Hematopoietic multipotent progenitor cell treated with erythropoietin and hydrocortisone succinate and interleukin-3 and kit ligand, for 4 days (in vitro differentiated cells): ENCODE data around the gene SAXO2.
"Not testable (repeated sequence)": the region's sequence is repeated elsewhere in the genome, so short reads cannot be mapped to it uniquely, and the experiment has no call there.

Experiments
- DNase-seq: peaks from one replicate; pipeline ENCODE4 v3.0.0-alpha.2; 2015

SAXO2 gene

DNA sequence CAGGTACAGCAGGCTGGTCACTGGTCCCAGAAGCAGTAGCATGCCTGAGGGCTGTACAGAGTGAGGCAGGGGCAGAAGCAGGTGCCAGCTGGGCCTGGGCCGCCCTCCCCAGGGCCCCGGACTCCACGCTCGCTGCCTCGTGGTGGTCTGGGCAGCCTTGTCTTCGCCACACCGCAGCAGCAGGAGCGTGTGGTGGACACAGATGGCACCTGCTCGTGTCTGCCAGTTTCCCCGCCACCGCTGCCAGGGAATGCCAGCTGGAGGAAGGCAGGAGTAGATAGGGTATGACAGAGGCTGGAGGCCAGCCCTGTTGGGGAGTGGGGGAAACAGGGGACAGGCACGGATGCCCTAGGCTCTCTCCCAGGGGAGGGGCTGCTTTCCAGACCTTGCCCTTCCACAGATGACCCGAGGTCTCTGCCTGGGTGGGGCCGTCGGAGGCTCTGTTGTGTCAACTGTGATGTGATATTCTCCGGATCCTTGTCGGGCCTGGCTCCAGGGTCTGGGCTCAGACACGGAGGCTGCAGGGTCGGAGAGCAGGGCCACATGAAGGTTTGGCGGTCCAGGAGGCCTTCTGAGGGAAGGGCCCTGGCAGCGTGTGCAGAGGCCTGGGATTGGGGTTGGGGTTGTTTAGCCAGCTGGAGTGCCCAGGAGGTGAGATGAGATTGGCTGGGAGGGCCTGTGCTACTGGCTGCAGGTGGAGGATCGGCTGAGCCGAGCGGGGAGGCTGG lies 53.1 kb downstream of the SAXO2 start:
- DNase-seq, result no peak

DNA sequence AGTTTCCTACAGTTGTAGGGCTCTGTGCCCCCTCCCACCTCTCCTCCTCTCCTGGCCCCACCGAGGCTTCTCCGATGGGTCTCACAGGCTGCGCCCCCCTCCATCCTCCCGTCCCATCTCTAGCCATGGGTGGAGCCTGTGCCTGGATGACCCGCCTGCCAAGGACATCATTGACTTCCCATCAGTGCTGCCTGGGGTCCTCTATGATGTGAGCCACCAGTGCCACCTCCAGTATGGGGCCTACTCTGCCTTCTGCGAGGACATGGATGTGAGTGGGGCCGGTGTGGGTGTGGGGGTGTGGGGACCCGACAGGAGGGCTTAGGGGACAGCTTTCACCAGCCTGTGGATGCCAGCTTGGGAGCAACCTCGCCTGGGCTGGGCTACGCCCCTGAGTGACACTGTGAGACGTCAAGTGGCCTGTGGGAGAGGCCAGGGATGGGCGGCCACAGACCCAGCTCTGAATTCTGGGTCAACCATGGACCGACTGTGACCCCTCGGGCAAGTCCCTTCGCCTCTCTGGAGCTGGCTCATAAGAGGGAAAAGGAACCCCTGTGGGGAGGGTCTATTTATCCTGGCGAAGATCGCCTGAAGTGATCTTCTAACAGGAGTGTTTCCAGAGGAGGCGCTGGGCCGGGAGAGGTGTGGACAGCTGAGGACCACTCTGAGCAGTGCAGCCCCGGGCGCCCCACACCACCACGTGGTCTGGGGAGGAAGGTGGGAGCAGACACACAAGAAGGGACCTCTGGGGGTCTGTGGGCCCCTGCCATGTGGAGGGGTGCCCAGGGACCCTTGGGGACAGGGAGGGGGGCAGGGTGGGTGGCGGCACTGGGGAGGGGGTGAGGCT lies 53.9 kb downstream of the SAXO2 start:
- DNase-seq, result not testable (repeated sequence)

DNA sequence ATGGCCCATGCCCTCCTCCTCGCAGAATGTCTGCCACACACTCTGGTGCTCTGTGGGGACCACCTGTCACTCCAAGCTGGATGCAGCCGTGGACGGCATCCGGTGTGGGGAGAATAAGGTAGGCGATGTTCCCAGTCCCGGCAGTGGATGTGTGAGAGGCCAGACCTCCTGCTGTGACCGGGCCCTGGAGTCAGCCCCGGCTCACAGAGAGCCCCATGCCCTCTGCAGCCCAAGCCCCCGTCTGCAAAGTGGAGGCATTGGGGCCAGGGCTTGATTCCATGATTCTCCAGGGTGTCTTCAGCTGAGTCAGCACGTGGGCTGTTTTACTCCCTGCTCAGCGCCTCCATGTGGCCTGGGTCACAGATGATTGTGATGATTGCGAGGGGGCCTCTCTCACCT lies 54.5 kb downstream of the SAXO2 start:
- DNase-seq, result no peak

DNA sequence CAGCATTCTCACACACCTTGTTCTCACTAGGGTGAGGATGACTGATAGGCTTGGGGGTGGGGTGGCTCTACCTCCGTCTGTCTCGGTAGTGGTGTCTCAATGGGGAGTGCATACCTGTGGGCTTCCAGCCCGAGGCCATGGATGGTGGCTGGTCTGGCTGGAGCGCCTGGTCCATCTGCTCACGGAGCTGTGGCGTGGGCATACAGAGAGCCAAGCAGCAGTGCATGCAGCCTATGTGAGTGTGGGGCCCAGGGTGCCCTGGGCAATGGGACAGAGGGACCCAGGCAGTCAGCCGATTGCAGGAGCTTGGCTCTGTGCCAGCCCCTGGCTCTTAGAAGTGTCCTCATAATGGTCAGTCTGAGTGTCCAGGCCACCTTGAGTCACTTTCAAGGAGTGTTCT lies 54.9 kb downstream of the SAXO2 start:
- DNase-seq, result not testable (repeated sequence)

DNA sequence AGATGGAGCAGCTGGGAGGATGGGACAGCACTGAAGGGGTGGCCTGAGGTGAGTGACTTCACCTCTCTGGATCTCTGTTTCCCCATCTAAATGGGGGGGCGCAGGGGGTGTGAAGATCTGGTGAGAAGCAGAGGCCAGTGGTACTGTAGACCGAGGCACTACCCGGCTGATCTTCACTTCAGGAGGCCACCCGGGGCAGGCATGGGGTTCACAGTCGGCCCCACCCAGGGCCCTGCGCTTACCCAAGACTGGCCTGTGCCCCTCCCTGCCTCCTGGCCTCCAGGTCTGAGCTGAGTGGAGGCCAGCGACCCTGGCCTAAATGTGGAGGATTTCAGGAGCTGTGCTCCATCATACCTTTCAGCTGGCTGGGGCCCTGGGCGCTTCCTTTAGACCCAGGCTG lies 55.7 kb downstream of the SAXO2 start:
- not testable (repeated sequence) for DNase-seq

DNA sequence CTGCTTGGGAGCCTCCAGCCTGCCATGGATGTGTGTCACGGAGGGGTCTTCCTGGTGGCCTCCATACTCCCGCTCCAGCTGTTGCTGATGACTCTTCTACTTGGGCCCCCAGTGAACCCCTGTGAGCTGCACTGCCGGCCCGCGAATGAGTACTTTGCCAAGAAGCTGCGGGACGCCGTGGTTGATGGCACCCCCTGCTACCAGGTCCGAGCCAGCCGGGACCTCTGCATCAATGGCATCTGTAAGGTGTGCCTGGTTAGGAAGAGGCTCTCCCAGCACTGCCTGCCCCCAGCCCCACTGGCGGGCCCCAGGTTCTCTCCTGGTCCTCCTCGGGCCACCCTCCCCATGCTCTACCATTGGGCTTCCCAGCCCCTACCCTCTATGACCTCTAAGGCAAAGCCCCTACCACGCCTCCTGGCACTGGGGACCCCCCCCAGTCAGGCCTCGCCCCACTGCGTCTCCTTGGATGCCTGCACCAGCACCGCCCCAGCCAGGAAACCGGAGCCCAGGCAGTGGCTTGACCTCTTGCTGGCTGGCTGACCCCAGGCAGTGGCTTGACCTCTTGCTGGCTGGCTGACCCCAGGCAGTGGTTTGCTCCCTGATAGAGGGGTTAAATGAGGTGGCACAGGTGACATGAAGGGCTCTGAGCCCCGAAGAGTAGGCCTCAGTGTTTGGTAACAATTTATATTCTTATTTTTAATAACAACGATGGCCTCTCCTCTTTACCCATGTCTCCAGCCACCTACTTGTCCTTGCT lies 57.1 kb downstream of the SAXO2 start:
- not testable (repeated sequence) for DNase-seq

DNA sequence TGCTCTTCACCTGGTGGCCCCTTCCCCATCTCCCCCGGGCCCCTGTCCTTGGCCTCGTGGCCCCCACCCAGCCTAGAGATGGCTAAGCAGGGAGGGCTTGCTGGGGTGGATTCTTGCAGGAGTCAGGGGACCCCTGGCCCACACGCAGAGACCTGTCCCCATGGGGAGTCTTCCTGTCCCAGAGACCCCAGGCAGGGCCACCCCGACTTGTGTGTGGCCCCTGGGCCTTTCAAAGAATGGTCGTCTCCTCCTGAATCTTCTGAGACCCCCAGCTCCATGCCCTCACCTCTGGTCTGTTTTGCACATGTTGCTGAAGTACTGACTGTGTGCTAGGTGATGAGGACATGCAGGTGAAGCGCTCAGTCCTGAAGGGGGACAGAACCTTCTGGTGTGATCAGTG lies 58.2 kb downstream of the SAXO2 start:
- not testable (repeated sequence) for DNase-seq

DNA sequence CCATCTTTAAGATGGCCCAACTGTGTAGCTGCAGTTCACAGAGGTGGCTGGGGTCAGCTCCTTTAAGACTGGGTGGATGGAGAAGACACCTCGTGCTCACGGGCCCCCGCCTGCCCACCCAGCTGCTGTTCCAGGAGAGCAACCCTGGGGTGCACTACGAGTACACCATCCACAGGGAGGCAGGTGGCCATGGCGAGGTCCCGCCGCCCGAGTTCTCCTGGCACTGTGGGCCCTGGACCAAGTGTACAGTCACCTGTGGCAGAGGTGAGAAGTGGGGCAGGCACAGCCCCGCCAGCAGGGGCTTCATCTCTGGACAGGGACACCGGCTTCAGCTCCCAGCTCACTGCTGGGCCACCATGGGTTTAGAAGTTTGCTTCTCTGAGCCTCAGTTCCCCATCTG lies 59.9 kb downstream of the SAXO2 start:
- DNase-seq, result not testable (repeated sequence)

DNA sequence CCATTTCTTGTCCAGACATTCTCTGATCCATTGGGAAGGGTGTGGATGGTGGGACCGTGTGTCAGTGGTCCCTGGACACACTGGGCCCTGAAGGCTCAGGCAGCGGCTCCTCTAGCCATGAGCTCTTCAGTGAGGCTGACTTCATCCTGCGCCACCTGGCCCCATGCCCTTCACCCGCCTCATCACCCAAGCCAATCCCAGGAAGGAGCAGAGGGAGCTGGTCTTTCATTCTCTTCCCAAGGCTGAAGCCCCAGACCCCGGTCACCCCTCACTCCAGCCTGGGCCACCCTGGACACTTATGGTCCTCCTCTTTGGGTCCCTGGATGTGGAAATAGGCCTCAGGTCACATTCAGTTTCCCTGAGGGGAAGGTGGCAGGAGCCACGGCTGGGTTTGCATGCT lies 62.2 kb downstream of the SAXO2 start:
- DNase-seq, result not testable (repeated sequence)

DNA sequence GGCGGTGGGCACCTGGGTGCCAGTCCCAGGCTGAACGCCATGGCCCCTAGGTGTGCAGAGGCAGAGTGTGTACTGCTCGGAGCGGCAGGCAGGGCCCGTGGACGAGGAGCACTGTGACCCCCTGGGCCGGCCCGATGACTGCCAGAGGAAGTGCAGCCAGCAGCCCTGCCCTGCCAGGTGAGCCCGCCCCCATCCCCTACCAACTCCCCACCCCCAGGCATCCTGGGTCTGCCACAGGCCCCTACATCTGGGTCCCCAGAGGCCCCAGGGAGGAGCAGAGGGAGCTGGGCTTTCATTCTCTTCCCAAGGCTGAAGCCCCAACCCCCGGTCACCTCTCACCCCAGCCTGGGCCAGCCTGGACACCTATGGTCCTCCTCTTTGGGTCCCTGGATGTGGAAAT lies 63.0 kb downstream of the SAXO2 start:
- DNase-seq, result not testable (repeated sequence)

DNA sequence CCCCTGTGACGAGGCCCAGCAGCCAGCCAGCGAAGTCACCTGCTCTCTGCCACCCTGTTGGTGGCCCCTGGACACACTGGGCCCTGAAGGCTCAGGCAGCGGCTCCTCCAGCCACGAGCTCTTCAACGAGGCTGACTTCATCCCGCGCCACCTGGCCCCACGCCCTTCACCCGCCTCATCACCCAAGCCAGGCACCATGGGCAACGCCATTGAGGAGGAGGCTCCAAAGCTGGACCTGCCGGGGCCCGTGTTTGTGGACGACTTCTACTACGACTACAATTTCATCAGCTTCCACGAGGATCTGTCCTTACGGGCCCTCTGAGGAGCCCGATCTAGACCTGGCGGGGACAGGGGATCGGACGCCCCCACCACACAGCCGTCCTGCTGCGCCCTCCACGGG lies 64.3 kb downstream of the SAXO2 start:
- DNase-seq, result not testable (repeated sequence)

DNA sequence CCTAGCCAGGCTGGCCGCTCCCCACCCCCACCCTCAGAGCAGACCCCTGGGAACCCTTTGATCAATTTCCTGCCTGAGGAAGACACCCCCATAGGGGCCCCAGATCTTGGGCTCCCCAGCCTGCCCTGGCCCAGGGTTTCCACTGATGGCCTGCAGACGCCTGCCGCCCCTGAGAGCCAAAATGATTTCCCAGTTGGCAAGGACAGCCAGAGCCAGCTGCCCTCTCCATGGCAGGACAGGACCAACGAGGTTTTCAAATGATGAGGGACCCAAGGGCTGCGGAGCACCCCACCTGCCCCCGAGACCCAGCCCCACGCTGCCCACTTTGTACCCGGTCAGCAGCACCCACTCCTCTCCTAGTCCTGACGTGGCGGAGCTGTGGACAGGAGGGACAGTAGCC lies 64.8 kb downstream of the SAXO2 start:
- not testable (repeated sequence) for DNase-seq

DNA sequence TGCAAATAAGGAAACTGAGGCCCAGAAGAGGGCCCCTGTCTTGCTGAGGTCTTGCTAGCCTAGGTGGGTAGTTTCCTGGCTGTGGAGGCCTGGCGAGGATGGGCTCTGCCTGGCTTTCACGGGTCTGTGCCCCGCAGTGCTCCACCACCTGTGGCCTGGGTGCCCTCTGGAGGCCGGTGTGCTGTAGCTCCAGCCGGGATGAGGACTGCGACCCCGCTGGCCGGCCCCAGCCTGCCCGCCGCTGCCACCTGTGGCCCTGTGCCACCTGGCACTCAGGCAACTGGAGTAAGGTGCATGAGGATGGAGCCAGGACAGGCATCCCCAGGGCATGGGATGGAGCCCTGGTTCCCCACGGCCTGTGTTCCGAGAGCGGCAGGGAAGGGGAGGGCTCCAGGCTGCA lies 66.4 kb downstream of the SAXO2 start:
- DNase-seq, result not testable (repeated sequence)

DNA sequence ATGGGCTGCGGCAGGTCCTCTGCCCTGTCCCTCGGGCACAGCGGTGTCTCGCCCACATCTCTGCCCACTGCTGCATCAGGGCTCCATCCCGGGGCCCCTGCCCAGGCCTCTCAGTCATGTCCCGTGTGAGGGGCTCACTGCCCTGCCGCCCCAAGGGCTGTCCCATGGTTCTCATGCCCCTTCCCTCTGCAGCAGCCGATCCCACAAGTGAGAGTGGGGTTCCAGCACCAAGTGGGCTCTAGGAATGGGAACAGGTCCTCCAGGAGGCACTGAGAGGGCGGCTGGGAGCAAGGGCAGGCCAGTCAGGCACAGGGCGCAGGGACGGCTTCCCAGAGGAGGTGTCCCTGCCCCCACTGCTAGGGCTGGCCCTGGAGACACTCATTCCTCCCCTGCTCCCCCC lies 68.3 kb downstream of the SAXO2 start:
- DNase-seq, result not testable (repeated sequence)

DNA sequence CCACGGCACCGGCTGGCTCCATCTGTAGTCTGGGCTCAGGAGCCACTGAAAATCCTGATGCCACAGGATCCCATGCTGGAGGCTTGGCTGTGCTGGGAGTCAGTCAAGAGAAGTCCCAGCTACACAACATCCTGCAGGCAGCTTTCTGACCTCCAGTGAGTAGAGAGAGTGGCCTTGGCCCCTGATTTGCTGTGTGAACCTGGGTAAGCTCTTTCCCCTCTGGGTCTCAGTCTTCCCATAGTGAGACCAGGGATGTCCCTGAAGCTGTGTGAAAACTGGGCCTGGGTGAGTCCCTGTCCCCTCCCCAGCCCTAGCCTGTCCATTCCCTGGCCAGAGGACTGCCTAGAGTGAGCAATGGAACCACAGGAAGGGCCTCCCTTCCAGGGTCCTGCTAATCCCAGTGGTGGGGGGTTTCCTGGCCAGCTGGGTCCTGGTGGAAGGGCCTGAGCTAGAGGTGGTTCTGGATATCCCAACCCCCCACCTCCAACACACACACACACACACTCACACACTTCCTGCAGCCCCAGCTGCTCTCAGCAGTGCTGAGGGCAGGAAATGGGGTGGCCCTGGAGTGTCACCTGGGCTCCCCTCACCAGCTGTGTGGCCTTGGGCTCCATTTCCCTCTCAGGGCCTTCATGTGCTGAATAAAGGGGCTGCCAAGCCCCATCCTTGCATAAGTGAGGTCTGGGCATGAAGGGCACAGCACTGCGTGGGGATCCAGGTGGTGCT lies 69.1 kb downstream of the SAXO2 start:
- not testable (repeated sequence) for DNase-seq

DNA sequence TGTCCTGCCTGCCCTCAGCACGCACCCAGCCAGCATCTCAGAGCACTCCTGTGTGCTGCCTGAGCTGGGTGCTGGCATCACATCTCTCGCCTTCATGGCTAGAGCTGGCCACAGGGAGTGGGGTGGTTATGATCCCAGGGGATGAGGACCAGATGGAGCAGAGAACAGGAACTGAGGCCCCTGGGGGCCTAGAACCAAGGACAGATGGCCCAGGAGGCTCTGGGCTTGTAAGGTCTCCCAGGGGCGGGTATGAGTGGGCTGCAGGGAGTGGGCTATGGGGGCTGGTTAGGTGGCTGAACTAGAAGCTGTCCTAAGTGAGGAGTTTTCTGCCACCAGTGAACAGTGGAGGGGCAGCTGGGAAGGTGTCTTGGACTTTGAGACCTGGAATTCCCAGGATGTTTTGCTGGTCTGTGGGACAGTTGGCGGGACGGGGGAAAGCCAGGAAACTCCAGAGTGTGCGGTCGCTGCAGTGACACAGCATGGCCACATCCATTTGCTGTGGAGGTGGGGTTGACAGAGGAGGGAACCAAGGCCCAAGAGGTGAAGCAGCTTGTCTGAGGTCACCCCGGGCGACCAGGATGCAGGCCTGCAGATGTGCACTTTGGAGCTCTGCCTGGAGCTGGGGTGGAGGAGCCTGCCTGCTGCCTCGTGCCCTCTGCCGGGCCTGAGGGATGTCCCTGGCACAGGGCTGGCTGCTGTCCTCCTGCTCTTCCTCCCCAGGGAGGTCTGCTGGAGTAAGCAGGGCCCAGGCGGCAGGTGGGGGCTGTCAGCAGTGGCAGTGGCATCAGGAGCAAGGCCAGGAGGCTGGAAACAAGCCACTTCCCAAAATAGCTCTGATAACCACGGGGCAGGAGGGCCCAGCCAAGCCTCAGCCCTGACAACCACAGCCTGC lies 70.3 kb downstream of the SAXO2 start:
- DNase-seq, result peak; percentile 9

DNA sequence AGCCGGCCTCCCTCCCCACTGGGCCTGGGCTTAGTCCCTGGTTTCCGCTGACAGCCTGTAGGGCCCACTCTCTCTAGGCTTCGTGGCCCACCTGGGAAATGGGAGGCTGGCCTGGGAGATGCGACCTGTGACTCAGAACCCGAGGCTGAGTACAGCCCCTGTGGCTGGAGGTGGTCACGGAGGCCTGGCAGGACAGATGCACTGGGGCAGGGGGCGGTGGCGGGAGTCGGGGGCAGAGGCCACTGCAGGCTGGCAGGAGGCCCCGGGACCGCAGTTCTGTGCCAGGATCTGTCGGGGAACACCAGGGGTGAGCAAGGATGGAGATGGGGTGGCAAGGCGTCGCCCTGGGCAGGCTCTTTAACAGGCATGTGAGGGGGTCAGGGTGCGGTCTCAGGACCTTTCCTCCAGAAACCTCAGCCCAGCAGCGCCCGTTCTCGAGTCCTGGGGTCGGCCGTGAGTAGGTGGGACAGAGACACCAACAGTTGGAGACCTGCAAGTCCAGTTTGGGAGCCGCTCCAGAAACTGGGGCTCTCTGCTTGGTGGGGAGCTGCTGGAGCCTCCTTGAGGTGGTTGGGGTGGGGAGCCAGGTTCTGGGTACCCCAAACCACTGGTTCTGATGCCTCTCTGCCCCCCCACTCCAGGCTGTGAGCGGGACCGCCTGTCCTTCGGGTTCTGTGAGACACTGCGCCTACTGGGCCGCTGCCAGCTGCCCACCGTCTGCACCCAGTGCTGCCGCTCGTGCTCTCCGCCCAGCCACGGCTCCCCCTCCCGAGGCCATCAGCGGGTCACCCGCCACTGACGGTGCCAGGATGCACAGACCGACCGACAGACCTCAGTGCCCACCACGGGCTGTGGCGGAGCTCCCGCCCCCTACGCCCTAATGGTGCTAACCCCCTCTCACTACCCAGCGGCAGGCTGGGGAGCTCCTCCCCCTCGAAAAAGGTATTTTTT lies 71.3 kb downstream of the SAXO2 start:
- peak; percentile 17 for DNase-seq
